ENCODE measurements around the gene VGLL4.

The VGLL4 gene

GRCh38 chr3:11605398-11605797 is 38.3 kb downstream of the VGLL4 start:
- no peaks in the 10 kb centered on the region for H3K9me3 ChIP-seq (ENCODE audit: insufficient read depth, low read depth, low read length)
- H3K4me1 ChIP-seq (ENCODE audit: control insufficient read depth in 1 of 2, insufficient read depth in 2 of 2, low read length in 2 of 2) = peaks cover 19 to 24% of the 10 kb centered on the region in 2 experiments
- H3K79me1 ChIP-seq (ENCODE audit: low read length) = peaks cover 8% of the 10 kb centered on the region
- H3K36me3 ChIP-seq (ENCODE audit: control insufficient read depth in 1 of 2, insufficient read depth in 2 of 2, low read length in 2 of 2) = peaks cover 2 to 3% of the 10 kb centered on the region in 2 experiments
- H2AFZ ChIP-seq (ENCODE audit: insufficient read depth, low read length, poor library complexity) = no peak overlapping the region
- H3K14ac ChIP-seq (ENCODE audit: low read length) = no peak overlapping the region
- H3K18ac ChIP-seq (ENCODE audit: low read length) = no peak overlapping the region
- DNase-seq = no peak
- H3K9ac ChIP-seq (ENCODE audit: low read length) = no peak overlapping the region
- no peak overlapping the region for H2BK120ac ChIP-seq (ENCODE audit: insufficient read depth, low read length, poor library complexity)
- H3K4me2 ChIP-seq (ENCODE audit: low read length) = no peak overlapping the region
- no peak overlapping the region for H3K27ac ChIP-seq (ENCODE audit: low read depth, low read length)
- H3K4ac ChIP-seq (ENCODE audit: low read depth, low read length) = no peak overlapping the region
- no peak overlapping the region for H3K4me3 ChIP-seq (ENCODE audit: low read depth, low read length)
- H3K79me2 ChIP-seq (ENCODE audit: control insufficient read depth, insufficient read depth, low read length, poor library complexity) = peaks cover 12% of the 10 kb centered on the region
- no peak overlapping the region for H2BK5ac ChIP-seq (ENCODE audit: low read depth, low read length, poor library complexity)
- no peak overlapping the region for H4K12ac ChIP-seq (ENCODE audit: low read depth, low read length)
- WGBS (ENCODE audit: extremely low coverage, insufficient coverage, insufficient read length) = no CpG with 5 or more reads among the region's 1 CpG
- no peak overlapping the region for H2BK12ac ChIP-seq (ENCODE audit: low read length)
- no peaks in the 10 kb centered on the region for H3K27me3 ChIP-seq (ENCODE audit: insufficient read depth, low read length)
- H3K23ac ChIP-seq (ENCODE audit: low read length) = no peak overlapping the region
- no peak overlapping the region for H4K8ac ChIP-seq (ENCODE audit: low read depth, low read length)
- H4K91ac ChIP-seq (ENCODE audit: low read depth, low read length) = no peak overlapping the region
- H2AK5ac ChIP-seq (ENCODE audit: low read length) = no peak overlapping the region

- H3K79me2 ChIP-seq (ENCODE audit: control insufficient read depth, insufficient read depth, low read length, poor library complexity) = peaks cover 5% of the 10 kb centered on the region
- H3K27me3 ChIP-seq (ENCODE audit: insufficient read depth, low read length) = no peaks in the 10 kb centered on the region
- peaks cover 16 to 18% of the 10 kb centered on the region in 2 experiments for H3K4me1 ChIP-seq (ENCODE audit: control insufficient read depth in 1 of 2, insufficient read depth in 2 of 2, low read length in 2 of 2)
- H3K23ac ChIP-seq (ENCODE audit: low read length) = no peak overlapping the region
- no peak overlapping the region for H2BK120ac ChIP-seq (ENCODE audit: insufficient read depth, low read length, poor library complexity)
- no peak overlapping the region for H2BK12ac ChIP-seq (ENCODE audit: low read length)
- H2AK5ac ChIP-seq (ENCODE audit: low read length) = no peak overlapping the region
- peaks cover 0 to 3% of the 10 kb centered on the region in 2 experiments for H3K36me3 ChIP-seq (ENCODE audit: control insufficient read depth in 1 of 2, insufficient read depth in 2 of 2, low read length in 2 of 2)
- no peaks in the 10 kb centered on the region for H3K9me3 ChIP-seq (ENCODE audit: insufficient read depth, low read depth, low read length)
- H4K8ac ChIP-seq (ENCODE audit: low read depth, low read length) = no peak overlapping the region
- peak; percentile 22 to 29 for DNase-seq
- peaks cover 10% of the 10 kb centered on the region for H3K79me1 ChIP-seq (ENCODE audit: low read length)
- no peak overlapping the region for H3K4me3 ChIP-seq (ENCODE audit: low read depth, low read length)
- no peak overlapping the region for H3K9ac ChIP-seq (ENCODE audit: low read length)
- no peak overlapping the region for H3K14ac ChIP-seq (ENCODE audit: low read length)
- no CpG with 5 or more reads among the region's 15 CpGs for WGBS (ENCODE audit: extremely low coverage, insufficient coverage, insufficient read length)
- H3K27ac ChIP-seq (ENCODE audit: low read depth, low read length) = no peak overlapping the region
- no peak overlapping the region for H2AFZ ChIP-seq (ENCODE audit: insufficient read depth, low read length, poor library complexity)
- H4K91ac ChIP-seq (ENCODE audit: low read depth, low read length) = no peak overlapping the region
- no peak overlapping the region for H3K4ac ChIP-seq (ENCODE audit: low read depth, low read length)
- H4K12ac ChIP-seq (ENCODE audit: low read depth, low read length) = no peak overlapping the region
- no peak overlapping the region for H2BK5ac ChIP-seq (ENCODE audit: low read depth, low read length, poor library complexity)
- H3K4me2 ChIP-seq (ENCODE audit: low read length) = no peak overlapping the region
- no peak overlapping the region for H3K18ac ChIP-seq (ENCODE audit: low read length)
Observed at GRCh38 chr3:11604139-11604892, 39.4 kb downstream of the VGLL4 start.

GRCh38 chr3:11603628-11604027 is 40.1 kb downstream of the VGLL4 start:
- no CpG with 5 or more reads among the region's 9 CpGs for WGBS (ENCODE audit: extremely low coverage, insufficient coverage, insufficient read length)
- Histone ChIP-seq H3K14ac (ENCODE audit: low read length) (no peak overlapping the region), H2BK12ac (ENCODE audit: low read length) (no peak overlapping the region), H3K79me1 (ENCODE audit: low read length) (peaks cover 10% of the 10 kb centered on the region), H3K36me3 (ENCODE audit: control insufficient read depth in 1 of 2, insufficient read depth in 2 of 2, low read length in 2 of 2) (peaks cover 0 to 3% of the 10 kb centered on the region in 2 experiments), H3K18ac (ENCODE audit: low read length) (peak overlapping the region; percentile 72), H3K23ac (ENCODE audit: low read length) (no peak overlapping the region), H3K9ac (ENCODE audit: low read length) (no peak overlapping the region), H3K4me2 (ENCODE audit: low read length) (no peak overlapping the region), H3K9me3 (ENCODE audit: insufficient read depth, low read depth, low read length) (no peaks in the 10 kb centered on the region), H2AFZ (ENCODE audit: insufficient read depth, low read length, poor library complexity) (no peak overlapping the region), H3K27ac (ENCODE audit: low read depth, low read length) (no peak overlapping the region), H2AK5ac (ENCODE audit: low read length) (no peak overlapping the region), H2BK5ac (ENCODE audit: low read depth, low read length, poor library complexity) (peak overlapping the region; percentile 33), H4K91ac (ENCODE audit: low read depth, low read length) (peak overlapping the region; percentile 71), H4K12ac (ENCODE audit: low read depth, low read length) (no peak overlapping the region), H3K27me3 (ENCODE audit: insufficient read depth, low read length) (no peaks in the 10 kb centered on the region), H3K4me1 (ENCODE audit: control insufficient read depth in 1 of 2, insufficient read depth in 2 of 2, low read length in 2 of 2) (peaks cover 16 to 18% of the 10 kb centered on the region in 2 experiments), H3K4ac (ENCODE audit: low read depth, low read length) (peak overlapping the region; percentile 86), H4K8ac (ENCODE audit: low read depth, low read length) (no peak overlapping the region), H2BK120ac (ENCODE audit: insufficient read depth, low read length, poor library complexity) (no peak overlapping the region), H3K79me2 (ENCODE audit: control insufficient read depth, insufficient read depth, low read length, poor library complexity) (peaks cover 5% of the 10 kb centered on the region), H3K4me3 (ENCODE audit: low read depth, low read length) (no peak overlapping the region)
- peak; percentile 82 to 93 for DNase-seq

GRCh38 chr3:11602886-11603527 is 40.7 kb downstream of the VGLL4 start:
- no CpG with 5 or more reads among the region's 5 CpGs for WGBS (ENCODE audit: extremely low coverage, insufficient coverage, insufficient read length)
- Histone ChIP-seq H3K18ac (ENCODE audit: low read length) (no peak overlapping the region), H3K9me3 (ENCODE audit: insufficient read depth, low read depth, low read length) (peaks cover 1% of the 10 kb centered on the region), H3K9ac (ENCODE audit: low read length) (no peak overlapping the region), H3K36me3 (ENCODE audit: control insufficient read depth in 1 of 2, insufficient read depth in 2 of 2, low read length in 2 of 2) (peaks cover 1 to 3% of the 10 kb centered on the region in 2 experiments), H3K14ac (ENCODE audit: low read length) (no peak overlapping the region), H2AK5ac (ENCODE audit: low read length) (no peak overlapping the region), H2AFZ (ENCODE audit: insufficient read depth, low read length, poor library complexity) (no peak overlapping the region), H2BK120ac (ENCODE audit: insufficient read depth, low read length, poor library complexity) (no peak overlapping the region), H3K4ac (ENCODE audit: low read depth, low read length) (no peak overlapping the region), H4K91ac (ENCODE audit: low read depth, low read length) (no peak overlapping the region), H3K79me1 (ENCODE audit: low read length) (peaks cover 10% of the 10 kb centered on the region), H4K8ac (ENCODE audit: low read depth, low read length) (no peak overlapping the region), H3K27me3 (ENCODE audit: insufficient read depth, low read length) (no peaks in the 10 kb centered on the region), H3K4me1 (ENCODE audit: control insufficient read depth in 1 of 2, insufficient read depth in 2 of 2, low read length in 2 of 2) (peaks cover 16 to 18% of the 10 kb centered on the region in 2 experiments), H3K23ac (ENCODE audit: low read length) (no peak overlapping the region), H2BK12ac (ENCODE audit: low read length) (no peak overlapping the region), H2BK5ac (ENCODE audit: low read depth, low read length, poor library complexity) (no peak overlapping the region), H3K4me2 (ENCODE audit: low read length) (no peak overlapping the region), H3K4me3 (ENCODE audit: low read depth, low read length) (no peak overlapping the region), H4K12ac (ENCODE audit: low read depth, low read length) (no peak overlapping the region), H3K79me2 (ENCODE audit: control insufficient read depth, insufficient read depth, low read length, poor library complexity) (peaks cover 5% of the 10 kb centered on the region), H3K27ac (ENCODE audit: low read depth, low read length) (no peak overlapping the region)
- DNase-seq = no peak
